OCI-LY1 (cell line): ENCODE data around the gene CNTN5.

Experiments used
- H2AFZ ChIP-seq: fragments of 200-600 bp; sonication (generic), shearing (Covaris generic); 2 replicates; pipeline ENCODE4 v1.6.0; 2014; ENCODE audit warnings: antibody characterized with exemption, mild to moderate bottlenecking, low read length
- H3F3A ChIP-seq: fragments of 200-600 bp; sonication (generic), shearing (Covaris generic); 2 replicates; pipeline ENCODE4 v1.6.0; 2014; ENCODE audit warnings: mild to moderate bottlenecking, antibody characterized with exemption, low read length, moderate library complexity; ENCODE audit not compliant: insufficient read depth
- H3K27ac ChIP-seq: fragments of 200-600 bp; sonication (generic); 2 replicates; pipeline ENCODE4 v1.5.1; 2014; ENCODE audit warnings: low read length, mixed run types, mild to moderate bottlenecking, low read depth; ENCODE audit not compliant: poor library complexity, severe bottlenecking
- H3K27me3 ChIP-seq: fragments of 200-600 bp; sonication (generic); 2 replicates; pipeline ENCODE4 v1.6.0; 2014; ENCODE audit warnings: antibody characterized with exemption, mild to moderate bottlenecking, low read length, moderate library complexity; ENCODE audit not compliant: insufficient read depth
- H3K36me3 ChIP-seq: fragments of 200-600 bp; sonication (generic); 2 replicates; pipeline ENCODE4 v1.6.1; 2014; ENCODE audit warnings: mild to moderate bottlenecking, antibody characterized with exemption, low read length, moderate library complexity, mixed read lengths; ENCODE audit not compliant: insufficient read depth
- H3K4me1 ChIP-seq: fragments of 200-600 bp; sonication (generic); 2 replicates; pipeline ENCODE4 v1.5.1; 2014; ENCODE audit warnings: mild to moderate bottlenecking, low read length, moderate library complexity; ENCODE audit not compliant: insufficient read depth, severe bottlenecking
- H3K4me2 ChIP-seq: fragments of 200-600 bp; sonication (generic), shearing (Covaris generic); 2 replicates; pipeline ENCODE4 v1.6.1; 2014; ENCODE audit warnings: low read length
- H3K4me3 ChIP-seq: fragments of 200-600 bp; sonication (generic); 2 replicates; pipeline ENCODE4 v1.5.1; 2014; ENCODE audit warnings: low read length, low read depth, mild to moderate bottlenecking, mixed read lengths; ENCODE audit not compliant: poor library complexity, severe bottlenecking
- H3K79me2 ChIP-seq: fragments of 200-600 bp; shearing (Covaris generic); 2 replicates; pipeline ENCODE4 v1.6.1; 2016; ENCODE audit warnings: mixed run types, low read length, mixed read lengths; ENCODE audit not compliant: insufficient read depth
- H3K9ac ChIP-seq: fragments of 200-600 bp; sonication (generic), shearing (Covaris generic); 2 replicates; pipeline ENCODE4 v1.6.1; 2014; ENCODE audit warnings: mild to moderate bottlenecking, low read length, mixed read lengths
- H3K9me2 ChIP-seq: fragments of 200-600 bp; sonication (generic), shearing (Covaris generic); 2 replicates; pipeline ENCODE4 v1.6.1; 2014; ENCODE audit warnings: low read depth, mild to moderate bottlenecking, low read length, mixed read lengths
- H3K9me3 ChIP-seq: fragments of 200-600 bp; shearing (Covaris generic); 2 replicates; pipeline ENCODE4 v1.6.1; 2014; ENCODE audit warnings: low read length, mixed read lengths
- H4K20me1 ChIP-seq: fragments of 200-600 bp; sonication (generic), shearing (Covaris generic); 2 replicates; pipeline ENCODE4 v1.6.0; 2016; ENCODE audit warnings: mild to moderate bottlenecking, low read length; ENCODE audit not compliant: insufficient read depth
- CTCF ChIP-seq: fragments of 200-600 bp; sonication (generic), shearing (Covaris generic); IDR thresholded peaks from 2 replicates; pipeline ENCODE4 v1.5.1; 2017; ENCODE audit warnings: mild to moderate bottlenecking, antibody characterized with exemption, low read length, moderate library complexity, mixed read lengths
- EZH2 ChIP-seq: fragments of 200-600 bp; sonication (generic), shearing (Covaris generic); IDR thresholded peaks from 2 replicates; pipeline ENCODE4 v1.8.0; 2017; ENCODE audit warnings: borderline replicate concordance, mixed run types, mild to moderate bottlenecking, antibody characterized with exemption, low read length, moderate library complexity, mixed read lengths

Gene CNTN5

GRCh38 chr11:99593197-99593596 is 572.4 kb downstream of the CNTN5 start:
- no peak for TF ChIP-seq EZH2
- no peak for TF ChIP-seq CTCF

DNA sequence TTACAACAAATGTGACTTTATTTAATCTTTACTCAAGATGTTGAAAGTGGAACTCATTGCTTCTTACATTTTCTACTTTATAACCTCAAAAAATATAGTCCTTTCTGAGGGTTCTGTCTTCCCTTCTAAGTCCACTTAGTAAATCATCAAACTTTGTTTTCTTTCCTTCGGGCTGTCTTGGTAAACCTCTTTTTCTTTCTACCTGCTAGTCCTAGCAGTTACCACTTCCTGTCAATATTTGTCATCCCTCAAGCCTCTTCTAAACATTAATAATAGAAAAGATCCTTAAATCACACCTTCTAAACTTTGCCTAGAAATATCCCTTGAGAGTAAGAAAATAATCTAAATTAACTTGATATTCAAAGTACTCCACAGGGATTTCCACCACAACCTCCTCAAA is 580.4 kb downstream of the CNTN5 start:
- Histone ChIP-seq H3F3A (no peaks in the 10 kb centered on the region), H3K27ac (no peak overlapping the region), H4K20me1 (no peaks in the 10 kb centered on the region), H3K4me3 (no peak overlapping the region), H3K9me3 (no peaks in the 10 kb centered on the region), H3K27me3 (no peaks in the 10 kb centered on the region), H3K79me2 (no peaks in the 10 kb centered on the region), H3K9me2 (no peaks in the 10 kb centered on the region), H3K36me3 (no peaks in the 10 kb centered on the region), H3K9ac (no peak overlapping the region), H2AFZ (no peak overlapping the region), H3K4me2 (no peak overlapping the region), H3K4me1 (no peaks in the 10 kb centered on the region)
- TF ChIP-seq CTCF (no peak), EZH2 (no peak)

More at GRCh38 chr11:99593197-99593596, 572.4 kb downstream of the CNTN5 start:
- Histone ChIP-seq H3K4me2 (no peak overlapping the region), H3K27me3 (no peaks in the 10 kb centered on the region), H2AFZ (no peak overlapping the region), H4K20me1 (no peaks in the 10 kb centered on the region), H3K4me1 (no peaks in the 10 kb centered on the region), H3F3A (no peaks in the 10 kb centered on the region), H3K4me3 (no peak overlapping the region), H3K9ac (no peak overlapping the region), H3K36me3 (no peaks in the 10 kb centered on the region), H3K9me3 (no peaks in the 10 kb centered on the region), H3K9me2 (no peaks in the 10 kb centered on the region), H3K27ac (no peak overlapping the region), H3K79me2 (no peaks in the 10 kb centered on the region)

GRCh38 chr11:99614352-99614751 is 593.6 kb downstream of the CNTN5 start:
- Histone ChIP-seq H3K27ac (no peak overlapping the region), H2AFZ (no peak overlapping the region), H3K4me1 (no peaks in the 10 kb centered on the region), H3K27me3 (no peaks in the 10 kb centered on the region), H3K9ac (no peak overlapping the region), H3F3A (no peaks in the 10 kb centered on the region), H3K9me2 (no peaks in the 10 kb centered on the region), H3K4me2 (no peak overlapping the region), H4K20me1 (no peaks in the 10 kb centered on the region), H3K4me3 (no peak overlapping the region), H3K36me3 (no peaks in the 10 kb centered on the region), H3K9me3 (no peaks in the 10 kb centered on the region), H3K79me2 (no peaks in the 10 kb centered on the region)
- no peak for TF ChIP-seq EZH2
- no peak for TF ChIP-seq CTCF
